ENCODE measurements around the gene IQGAP2. TPM values are rescaled to one million over a fixed set of nuclear protein-coding genes. Genes with fewer than 3 reads are reported as not detected.

IQGAP2 gene
- total RNA-seq, 1 donor from 2014 or later, result 8.8 TPM

DNA sequence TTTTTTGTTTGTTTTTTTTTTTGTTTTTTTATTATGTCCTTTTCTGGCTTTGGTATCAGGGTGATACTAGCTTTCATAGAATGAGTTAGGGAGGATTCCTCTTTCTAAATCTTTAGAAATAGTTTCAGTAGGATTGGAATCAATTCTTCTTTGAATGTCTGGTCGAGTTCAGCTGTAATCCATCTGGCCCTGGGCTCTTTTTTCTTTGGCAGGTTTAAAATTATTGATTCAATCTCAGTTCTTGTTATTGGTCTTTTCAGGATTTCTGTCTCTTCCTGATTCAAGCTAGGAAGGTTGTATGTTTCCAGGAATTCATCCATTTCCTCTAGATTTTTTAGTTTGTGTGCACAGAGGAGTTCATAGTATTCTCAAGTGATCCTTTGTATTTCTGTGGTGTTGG lies 34.9 kb downstream of the IQGAP2 start:
- no peak for TF ChIP-seq CTCF (IDR thresholded peaks at IDR 0.05)
- ATAC-seq (ENCODE audit: low read depth), result no peak
- Mint-ChIP-seq H3K27ac (no peak overlapping the region), H3K36me3 (ENCODE audit: low read depth) (no peaks in the 10 kb centered on the region), H3K9me3 (peaks cover 2% of the 10 kb centered on the region), H3K27me3 (no peaks in the 10 kb centered on the region), H3K4me1 (no peaks in the 10 kb centered on the region), H3K4me3 (no peak overlapping the region)
- intact Hi-C loops (cut with micrococcal nuclease), result no loop called here
- CTCF ChIA-PET, result no interaction called here
- POLR2A ChIA-PET, result interaction anchor here (0.7 kb wide), 2 partner anchors 41 to 393 kb away, joined by 3 read pairs; no protein-coding TSS in a partner anchor
- DNase-seq, result no peak

DNA sequence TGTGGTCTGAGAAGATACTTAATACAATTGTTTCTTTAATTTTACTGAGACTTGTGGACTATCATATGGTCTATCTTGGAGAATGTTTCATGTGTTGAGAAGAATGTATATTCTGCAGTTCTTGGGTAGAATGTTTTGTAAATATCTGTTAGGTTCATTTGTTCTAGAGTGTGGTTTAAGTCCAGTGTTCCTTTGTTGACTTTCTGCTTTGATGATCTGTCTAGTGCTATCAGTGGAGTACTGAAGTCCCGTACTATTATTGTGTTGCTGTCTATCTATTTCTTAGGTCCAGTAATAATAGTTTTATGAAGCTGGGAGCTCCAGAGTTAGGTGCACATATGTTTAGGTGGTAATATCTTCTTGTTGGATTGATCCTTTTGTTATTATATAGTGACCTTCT lies 36.1 kb downstream of the IQGAP2 start:
- intact Hi-C loops (cut with micrococcal nuclease), result no loop called here
- peaks cover 2% of the 10 kb centered on the region for H3K9me3 Mint-ChIP-seq
- H3K27ac Mint-ChIP-seq, result no peak overlapping the region
- ChIA-PET CTCF (no interaction called here), POLR2A (no interaction called here)
- H3K27me3 Mint-ChIP-seq, result no peaks in the 10 kb centered on the region
- H3K4me1 Mint-ChIP-seq, result no peaks in the 10 kb centered on the region
- ATAC-seq (ENCODE audit: low read depth) (no peak), DNase-seq (no peak)
- H3K36me3 Mint-ChIP-seq (ENCODE audit: low read depth), result no peaks in the 10 kb centered on the region
- no peak for TF ChIP-seq CTCF (IDR thresholded peaks at IDR 0.05)
- H3K4me3 Mint-ChIP-seq, result no peak overlapping the region

DNA sequence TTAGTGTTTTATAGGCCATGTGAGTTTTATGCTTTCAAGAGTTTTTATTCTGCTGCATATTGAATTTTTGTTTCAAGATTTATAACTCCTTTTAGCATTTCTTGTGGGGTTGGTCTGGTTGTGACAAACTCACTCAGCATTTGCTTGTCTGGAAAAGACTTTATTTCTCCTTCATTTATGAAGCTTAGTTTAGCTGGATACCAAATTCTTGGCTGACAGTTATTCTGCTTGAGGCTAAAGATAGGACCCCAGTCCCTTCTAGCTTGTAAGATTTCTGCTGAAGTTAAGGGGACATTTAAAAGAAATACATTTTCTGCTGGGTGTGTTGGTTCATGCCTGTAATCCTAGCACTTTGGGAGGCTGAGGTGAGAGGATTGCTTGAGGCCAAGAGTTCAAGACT lies 36.8 kb downstream of the IQGAP2 start:
- ATAC-seq (ENCODE audit: low read depth), result no peak
- no peaks in the 10 kb centered on the region for H3K4me1 Mint-ChIP-seq
- ChIA-PET POLR2A (no interaction called here), CTCF (no interaction called here)
- intact Hi-C loops (cut with micrococcal nuclease), result no loop called here
- no peak overlapping the region for H3K4me3 Mint-ChIP-seq
- H3K9me3 Mint-ChIP-seq, result peaks cover 2% of the 10 kb centered on the region
- no peak for DNase-seq
- no peak overlapping the region for H3K27ac Mint-ChIP-seq
- no peak for TF ChIP-seq CTCF (IDR thresholded peaks at IDR 0.05)
- H3K36me3 Mint-ChIP-seq (ENCODE audit: low read depth), result no peaks in the 10 kb centered on the region
- H3K27me3 Mint-ChIP-seq, result no peaks in the 10 kb centered on the region

DNA sequence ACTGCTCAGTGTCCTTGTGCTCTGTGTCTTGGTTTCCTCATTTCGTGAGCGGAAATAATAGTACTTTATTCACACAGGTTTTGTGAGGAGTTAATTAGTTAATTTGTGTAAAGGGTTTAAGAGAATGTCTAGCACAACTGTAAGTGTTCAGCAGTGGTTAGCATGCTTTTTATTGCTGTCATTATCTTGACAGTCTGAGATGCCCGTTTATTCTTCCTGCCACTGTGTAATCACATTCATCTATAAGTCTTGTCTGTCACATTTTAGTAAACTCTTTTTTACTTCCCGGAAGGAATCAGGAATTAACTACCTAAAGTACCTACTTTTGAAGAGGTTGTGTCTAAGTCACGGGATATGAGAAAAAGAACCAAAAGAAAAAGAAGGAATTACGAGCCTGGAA lies 38.0 kb downstream of the IQGAP2 start:
- no peak for TF ChIP-seq CTCF (IDR thresholded peaks at IDR 0.05)
- ATAC-seq (ENCODE audit: low read depth), result no peak
- Mint-ChIP-seq H3K4me3 (no peak overlapping the region), H3K27ac (no peak overlapping the region), H3K27me3 (no peaks in the 10 kb centered on the region), H3K36me3 (ENCODE audit: low read depth) (peaks cover 5% of the 10 kb centered on the region), H3K9me3 (peaks cover 2% of the 10 kb centered on the region), H3K4me1 (no peaks in the 10 kb centered on the region)
- ChIA-PET POLR2A (no interaction called here), CTCF (no interaction called here)
- DNase-seq, result no peak
- intact Hi-C loops (cut with micrococcal nuclease), result no loop called here

DNA sequence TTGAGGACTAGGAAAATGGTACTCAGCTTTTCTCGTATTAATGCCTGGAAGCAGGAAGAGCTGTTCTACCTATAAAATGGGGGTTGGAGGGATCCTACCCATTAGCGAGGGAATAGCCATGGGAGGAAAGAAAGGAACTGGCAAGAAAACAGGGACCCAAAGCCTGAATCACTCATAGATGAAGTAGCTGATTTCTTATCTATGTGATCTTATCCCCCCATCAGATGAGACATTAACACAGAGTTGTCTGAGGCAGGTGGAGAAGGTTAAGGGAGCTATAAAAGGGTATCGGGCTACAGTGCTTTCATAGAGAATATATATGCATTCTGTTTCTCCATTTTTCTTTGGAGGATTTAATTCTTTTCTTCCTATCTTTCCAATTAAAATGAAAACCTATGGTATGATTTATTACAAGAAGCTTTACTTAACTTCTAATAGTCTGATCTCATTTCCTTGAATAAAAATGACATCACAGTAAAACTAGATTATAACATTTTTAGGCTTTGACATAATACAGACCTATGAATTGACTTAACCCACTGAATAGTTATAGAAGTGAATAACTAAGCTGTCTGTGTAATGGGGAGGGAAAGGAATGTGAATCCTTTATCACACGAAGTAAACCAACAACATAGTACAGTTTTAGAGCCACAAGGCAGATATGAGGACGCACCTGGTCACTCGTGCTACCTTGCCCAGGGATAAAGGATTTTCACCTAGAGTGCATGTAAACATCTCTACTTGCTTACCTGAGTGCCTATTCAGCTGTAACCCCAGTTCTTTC lies 39.0 kb downstream of the IQGAP2 start:
- ATAC-seq (ENCODE audit: low read depth), result no peak
- ChIA-PET POLR2A (no interaction called here), CTCF (no interaction called here)
- Mint-ChIP-seq H3K4me1 (no peaks in the 10 kb centered on the region), H3K4me3 (no peak overlapping the region), H3K36me3 (ENCODE audit: low read depth) (peaks cover 5% of the 10 kb centered on the region), H3K27ac (no peak overlapping the region), H3K27me3 (no peaks in the 10 kb centered on the region), H3K9me3 (peaks cover 2% of the 10 kb centered on the region)
- DNase-seq, result no peak
- intact Hi-C loops (cut with micrococcal nuclease), result no loop called here
- no peak for TF ChIP-seq CTCF (IDR thresholded peaks at IDR 0.05)

Data from activated B cell treated with CpG ODN at 0.5 μM for 24 hours (primary cell).